ENCODE data around the gene FGD3. TPM values are rescaled to one million over a fixed set of nuclear protein-coding genes. Genes with fewer than 3 reads are reported as not detected.
"Not testable (repeated sequence)": the region's sequence is repeated elsewhere in the genome, so short reads cannot be mapped to it uniquely, and the experiment has no call there.

FGD3 gene
- total RNA-seq, 1 experiment from 2014 or later, result 1.8 TPM

GRCh38 chr9:92992549-92992948 lies 45.2 kb downstream of the FGD3 start:
- DNase-seq, result peak; percentile 60
- Histone ChIP-seq H2BK20ac (ENCODE audit: low read depth, low read length, poor library complexity, severe bottlenecking) (no peak overlapping the region), H3K4me1 (ENCODE audit: insufficient read depth, low read length) (peaks cover 6% of the 10 kb centered on the region; the same call in 1 of the 2 replicates), H3K79me2 (ENCODE audit: insufficient read depth, low read length) (no peaks in the 10 kb centered on the region), H4K20me1 (ENCODE audit: control insufficient read depth, insufficient read depth, insufficient read length) (no peaks in the 10 kb centered on the region), H2AK5ac (ENCODE audit: insufficient read length, low read length) (no peak overlapping the region), H4K5ac (ENCODE audit: insufficient read length, low read depth, low read length) (no peak overlapping the region), H3K18ac (ENCODE audit: insufficient read length, low read depth, low read length) (no peak overlapping the region), H2BK120ac (ENCODE audit: low read depth, low read length, poor library complexity, severe bottlenecking) (no peak overlapping the region), H3K27ac (ENCODE audit: insufficient read length, low read depth, low read length) (no peak overlapping the region), H2BK12ac (ENCODE audit: insufficient read length, low read depth, low read length) (no peak overlapping the region), H4K8ac (replicated peaks; ENCODE audit: insufficient read length, low read depth, low read length) (no peak overlapping the region), H3K4ac (ENCODE audit: low read depth, low read length) (no peak overlapping the region), H3K9me3 (ENCODE audit: control insufficient read depth, low read depth, low read length) (no peaks in the 10 kb centered on the region), H3T11ph (ENCODE audit: low read length) (no peak overlapping the region), H2BK15ac (ENCODE audit: low read depth, low read length) (no peak overlapping the region), H3K79me1 (ENCODE audit: insufficient read depth, low read depth, low read length, poor library complexity, severe bottlenecking) (no peaks in the 10 kb centered on the region), H3K56ac (ENCODE audit: insufficient read length, low read depth, low read length) (no peak overlapping the region), H3K27me3 (ENCODE audit: insufficient read depth, low read length) (no peaks in the 10 kb centered on the region), H2AFZ (ENCODE audit: low read length) (no peak overlapping the region), H4K91ac (ENCODE audit: insufficient read length, low read depth, low read length) (no peak overlapping the region), H3K4me2 (ENCODE audit: insufficient read depth, insufficient read length, low read length) (no peak overlapping the region), H3K23ac (ENCODE audit: insufficient read length, low read depth, low read length) (no peak overlapping the region), H3K23me2 (ENCODE audit: insufficient read length, low read depth, low read length, poor library complexity, severe bottlenecking) (no peaks in the 10 kb centered on the region), H2BK5ac (ENCODE audit: insufficient read length, low read length) (no peak overlapping the region), H3K14ac (ENCODE audit: insufficient read depth, low read length) (no peak overlapping the region), H3K9ac (ENCODE audit: extremely low read depth, insufficient read length, low read length) (no peak overlapping the region)
- peak overlapping the region; percentile 88 to 93 (median 90) for H3K27ac Mint-ChIP-seq
- peaks cover 50 to 56% of the 10 kb centered on the region in 2 experiments for H3K4me1 Mint-ChIP-seq
- H3K27me3 Mint-ChIP-seq (ENCODE audit: low read depth), result peaks cover 6% of the 10 kb centered on the region
- H3K36me3 Mint-ChIP-seq (ENCODE audit: insufficient read depth in 1 of 3, low read depth in 3 of 3), result peaks cover 26 to 66% (median 28%) of the 10 kb centered on the region in 3 experiments
- H3K4me3 Mint-ChIP-seq, result peak overlapping the region in 1 of 2 experiments; percentile 2; a peak in 1 of 5 replicates
- no peak for TF ChIP-seq CTCF (conservative IDR thresholded peaks at IDR 0.05)
- H3K9me3 Mint-ChIP-seq, result peaks cover 61 to 67% of the 10 kb centered on the region in 2 experiments
- whole genome bisulfite sequencing (ENCODE audit: extremely low coverage, insufficient read length, low lambda C conversion rate), result no CpG with 5 or more reads among the region's 4 CpGs

GRCh38 chr9:92998871-92999270 lies 51.5 kb downstream of the FGD3 start:
- Mint-ChIP-seq H3K4me1 (peaks cover 2 to 12% of the 10 kb centered on the region in 2 experiments; a peak in 3 of 4 replicates), H3K9me3 (peaks cover 50 to 59% of the 10 kb centered on the region in 2 experiments)
- H3K9ac ChIP-seq (ENCODE audit: extremely low read depth, insufficient read length, low read length), result not testable (repeated sequence)

More at GRCh38 chr9:92998871-92999270, 51.5 kb downstream of the FGD3 start:
- H3T11ph ChIP-seq (ENCODE audit: low read length); H3K23me2 ChIP-seq (ENCODE audit: insufficient read length, low read depth, low read length, poor library complexity, severe bottlenecking); H2AFZ ChIP-seq (ENCODE audit: low read length); H3K4me1 ChIP-seq (ENCODE audit: insufficient read depth, low read length); H3K4me3 Mint-ChIP-seq; H2BK20ac ChIP-seq (ENCODE audit: low read depth, low read length, poor library complexity, severe bottlenecking); H2AK5ac ChIP-seq (ENCODE audit: insufficient read length, low read length); H3K27me3 Mint-ChIP-seq (ENCODE audit: low read depth); H2BK12ac ChIP-seq (ENCODE audit: insufficient read length, low read depth, low read length); H4K20me1 ChIP-seq (ENCODE audit: control insufficient read depth, insufficient read depth, insufficient read length); H4K8ac ChIP-seq (replicated peaks; ENCODE audit: insufficient read length, low read depth, low read length); H2BK5ac ChIP-seq (ENCODE audit: insufficient read length, low read length); H2BK120ac ChIP-seq (ENCODE audit: low read depth, low read length, poor library complexity, severe bottlenecking); H3K18ac ChIP-seq (ENCODE audit: insufficient read length, low read depth, low read length); H3K14ac ChIP-seq (ENCODE audit: insufficient read depth, low read length); H3K23ac ChIP-seq (ENCODE audit: insufficient read length, low read depth, low read length); H3K4me2 ChIP-seq (ENCODE audit: insufficient read depth, insufficient read length, low read length); DNase-seq; H3K56ac ChIP-seq (ENCODE audit: insufficient read length, low read depth, low read length); H3K79me1 ChIP-seq (ENCODE audit: insufficient read depth, low read depth, low read length, poor library complexity, severe bottlenecking); H4K5ac ChIP-seq (ENCODE audit: insufficient read length, low read depth, low read length); H3K9me3 ChIP-seq (ENCODE audit: control insufficient read depth, low read depth, low read length); H3K79me2 ChIP-seq (ENCODE audit: insufficient read depth, low read length); H4K91ac ChIP-seq (ENCODE audit: insufficient read length, low read depth, low read length); H3K4ac ChIP-seq (ENCODE audit: low read depth, low read length); H3K27me3 ChIP-seq (ENCODE audit: insufficient read depth, low read length); H3K27ac Mint-ChIP-seq; H3K27ac ChIP-seq (ENCODE audit: insufficient read length, low read depth, low read length); H2BK15ac ChIP-seq (ENCODE audit: low read depth, low read length): not testable (repeated sequence)
- no CpG with 5 or more reads among the region's 10 CpGs for WGBS (ENCODE audit: extremely low coverage, insufficient read length, low lambda C conversion rate)
- peaks cover 18 to 54% (median 36%) of the 10 kb centered on the region in 3 experiments for H3K36me3 Mint-ChIP-seq (ENCODE audit: insufficient read depth in 1 of 3, low read depth in 3 of 3)
